Right atrium auricular region (tissue), 2 donors: ENCODE measurements around the gene OLR1. TPM values are rescaled to one million over a fixed set of nuclear protein-coding genes. Genes with fewer than 3 reads are reported as not detected.

Experiments used
- DNase-seq: peaks from one replicate; pipeline ENCODE4 v3.0.0-alpha.2; 2019; ENCODE audit warnings: low spot score
- H3K27ac ChIP-seq, 2 donors: fragments of 200-600 bp; sonication (generic); 1 replicate in 1 of 2; 2 replicates in 1 of 2; pipeline ENCODE4 v1.5.1; 2016 to 2019
- H3K27me3 ChIP-seq, 2 donors: fragments of 200-600 bp; sonication (generic); one replicate each; pipeline versions ENCODE4 v1.5.1 to v1.6.0; 2017 to 2019
- H3K36me3 ChIP-seq: fragments of 200-600 bp; sonication (generic); one replicate; pipeline ENCODE4 v1.5.1; 2016
- H3K4me1 ChIP-seq, 2 donors: fragments of 200-600 bp; sonication (generic); one replicate each; pipeline versions ENCODE4 v1.5.1 to v1.6.0; 2017 to 2019
- H3K4me3 ChIP-seq, 2 donors: fragments of 200-600 bp; sonication (generic); 1 replicate in 1 of 2; 2 replicates in 1 of 2; pipeline ENCODE4 v1.5.1; 2017 to 2019; ENCODE audit warnings: mild to moderate bottlenecking in 1 of 2, moderate library complexity in 1 of 2
- H3K9me3 ChIP-seq, 2 donors: fragments of 200-600 bp; sonication (generic); one replicate each; pipeline ENCODE4 v1.5.1; 2019
- CTCF ChIP-seq, 2 donors: fragments of 200-600 bp; sonication (generic); IDR thresholded peaks; one replicate each; pipeline ENCODE4 v1.5.1; 2019; ENCODE audit warnings: antibody characterized with exemption in 2 of 2
- total RNA-seq, 2 donors: library from RNA; depleted of rRNA; stranded (reverse); fragments of >200 nt; gene quantifications; one replicate each; pipeline ENCODE4 v1.1.0, GENCODE V29; 2016

Gene OLR1
- total RNA-seq, 2 donors from 2014 or later, result 1.6 to 2.5 TPM

GRCh38 chr12:10175846-10176636 is 4.1 kb upstream of the OLR1 start:
- no peaks in the 10 kb centered on the region for H3K4me1 ChIP-seq
- H3K9me3 ChIP-seq, result no peaks in the 10 kb centered on the region
- no peaks in the 10 kb centered on the region for H3K36me3 ChIP-seq
- H3K27me3 ChIP-seq, result no peaks in the 10 kb centered on the region
- DNase-seq, result no peak
- no peak overlapping the region for H3K4me3 ChIP-seq
- TF ChIP-seq CTCF (IDR thresholded peaks at IDR 0.05), result no peak
- H3K27ac ChIP-seq, result no peak overlapping the region

DNA sequence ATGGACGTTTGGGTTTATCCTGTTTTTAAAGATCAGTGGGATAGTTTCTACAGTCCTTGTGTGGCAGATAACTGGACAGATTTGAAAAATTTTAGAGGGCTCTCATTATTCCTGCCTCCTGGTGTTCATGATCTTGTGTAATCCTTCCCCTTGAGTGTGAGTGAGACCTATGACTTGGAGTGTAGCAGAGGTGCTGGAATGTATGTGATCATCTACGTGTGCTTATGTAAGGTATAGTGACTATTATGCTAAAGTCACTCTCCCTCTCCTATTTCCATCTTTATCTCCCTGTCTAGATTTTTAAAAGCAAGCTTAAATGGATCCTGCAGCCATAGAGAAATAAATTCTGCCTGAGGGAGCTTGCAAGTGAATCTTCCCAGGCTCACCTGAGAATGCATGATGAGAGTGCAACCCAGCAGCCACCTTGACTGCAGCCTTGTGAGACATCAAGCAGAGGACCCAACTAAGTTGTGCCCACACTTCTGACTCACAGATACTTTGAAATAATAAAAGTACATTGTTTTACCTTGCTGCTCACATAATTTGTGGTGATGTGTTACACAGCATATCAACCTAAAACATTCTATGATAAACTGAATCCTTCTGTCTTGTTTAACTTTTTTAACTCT is 3.2 kb upstream of the OLR1 start:
- Histone ChIP-seq H3K27ac (no peak overlapping the region), H3K4me3 (no peak overlapping the region), H3K9me3 (no peaks in the 10 kb centered on the region), H3K4me1 (no peaks in the 10 kb centered on the region), H3K36me3 (no peaks in the 10 kb centered on the region), H3K27me3 (no peaks in the 10 kb centered on the region)
- TF ChIP-seq CTCF (IDR thresholded peaks at IDR 0.05), result no peak
- DNase-seq, result no peak

- Histone ChIP-seq H3K36me3 (no peaks in the 10 kb centered on the region), H3K4me1 (no peaks in the 10 kb centered on the region), H3K9me3 (no peaks in the 10 kb centered on the region), H3K27me3 (no peaks in the 10 kb centered on the region), H3K27ac (no peak overlapping the region), H3K4me3 (no peak overlapping the region)
- DNase-seq, result no peak
- no peak for TF ChIP-seq CTCF (IDR thresholded peaks at IDR 0.05)
These were observed 1.7 kb downstream of the OLR1 start for GRCh38 chr12:10170216-10170615.

DNA sequence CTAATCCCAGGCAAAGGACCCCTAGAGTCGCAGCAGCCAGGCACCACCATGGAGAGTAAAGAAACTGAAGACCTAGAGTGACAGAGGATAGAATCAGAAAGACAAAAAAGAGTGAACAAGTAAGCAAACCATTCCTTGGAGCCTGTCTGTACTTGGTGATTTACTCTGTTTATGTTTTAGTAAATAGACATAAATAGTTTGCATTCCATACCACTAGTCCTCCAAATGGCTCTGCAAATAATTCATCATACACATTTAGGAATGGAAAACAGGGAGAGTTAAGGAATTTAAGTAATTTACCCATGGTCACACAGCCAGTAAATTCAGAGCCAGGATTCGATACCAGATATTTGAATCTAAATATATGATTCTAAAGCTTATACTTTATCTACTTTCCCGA is 2.8 kb downstream of the OLR1 start:
- Histone ChIP-seq H3K4me1 (no peaks in the 10 kb centered on the region), H3K9me3 (no peaks in the 10 kb centered on the region), H3K27me3 (no peaks in the 10 kb centered on the region), H3K36me3 (no peaks in the 10 kb centered on the region), H3K27ac (no peak overlapping the region), H3K4me3 (no peak overlapping the region)
- TF ChIP-seq CTCF (IDR thresholded peaks at IDR 0.05), result no peak
- DNase-seq, result no peak

- DNase-seq, result no peak
- no peak overlapping the region for H3K4me3 ChIP-seq
- no peak overlapping the region for H3K27ac ChIP-seq
- H3K27me3 ChIP-seq, result no peaks in the 10 kb centered on the region
- H3K36me3 ChIP-seq, result no peaks in the 10 kb centered on the region
- H3K4me1 ChIP-seq, result no peaks in the 10 kb centered on the region
- no peak for TF ChIP-seq CTCF (IDR thresholded peaks at IDR 0.05)
- no peaks in the 10 kb centered on the region for H3K9me3 ChIP-seq
These were observed 4.3 kb downstream of the OLR1 start for GRCh38 chr12:10167599-10167998.
